ENCODE results near the gene EPS8L3.

Gene EPS8L3, protein sequence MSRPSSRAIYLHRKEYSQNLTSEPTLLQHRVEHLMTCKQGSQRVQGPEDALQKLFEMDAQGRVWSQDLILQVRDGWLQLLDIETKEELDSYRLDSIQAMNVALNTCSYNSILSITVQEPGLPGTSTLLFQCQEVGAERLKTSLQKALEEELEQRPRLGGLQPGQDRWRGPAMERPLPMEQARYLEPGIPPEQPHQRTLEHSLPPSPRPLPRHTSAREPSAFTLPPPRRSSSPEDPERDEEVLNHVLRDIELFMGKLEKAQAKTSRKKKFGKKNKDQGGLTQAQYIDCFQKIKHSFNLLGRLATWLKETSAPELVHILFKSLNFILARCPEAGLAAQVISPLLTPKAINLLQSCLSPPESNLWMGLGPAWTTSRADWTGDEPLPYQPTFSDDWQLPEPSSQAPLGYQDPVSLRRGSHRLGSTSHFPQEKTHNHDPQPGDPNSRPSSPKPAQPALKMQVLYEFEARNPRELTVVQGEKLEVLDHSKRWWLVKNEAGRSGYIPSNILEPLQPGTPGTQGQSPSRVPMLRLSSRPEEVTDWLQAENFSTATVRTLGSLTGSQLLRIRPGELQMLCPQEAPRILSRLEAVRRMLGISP

GRCh38 chr1:109763646-109764415 is at the start of gene EPS8L3:
Gene EPS8L3 (minus strand): TSS chr1:109763923. CDS start chr1:109761749, 2,174 bp downstream.
- H3K4me3 ChIP-seq (ENCODE audit: low read depth, low read length): no peak within 1 kb of the TSS
- no peaks in the 10 kb centered on the region for H3K36me3 ChIP-seq (ENCODE audit: control insufficient read depth, insufficient read depth, low read length)
- H3K27ac ChIP-seq (ENCODE audit: low read depth, low read length): no peak within 1 kb of the TSS
- H3K4me1 ChIP-seq (ENCODE audit: control insufficient read depth, insufficient read depth, low read length): peaks cover 9% of the 10 kb centered on the region; the same call in 1 of the 2 replicates
- H3K9ac ChIP-seq (ENCODE audit: low read length): no peak within 1 kb of the TSS
- peaks cover 2% of the 10 kb centered on the region; the same call in 1 of the 2 replicates for H3K27me3 ChIP-seq (ENCODE audit: control insufficient read depth, insufficient read depth, low read length)
- H3K9me3 ChIP-seq (ENCODE audit: control insufficient read depth, insufficient read depth, low read depth, low read length): no peaks in the 10 kb centered on the region

DNA sequence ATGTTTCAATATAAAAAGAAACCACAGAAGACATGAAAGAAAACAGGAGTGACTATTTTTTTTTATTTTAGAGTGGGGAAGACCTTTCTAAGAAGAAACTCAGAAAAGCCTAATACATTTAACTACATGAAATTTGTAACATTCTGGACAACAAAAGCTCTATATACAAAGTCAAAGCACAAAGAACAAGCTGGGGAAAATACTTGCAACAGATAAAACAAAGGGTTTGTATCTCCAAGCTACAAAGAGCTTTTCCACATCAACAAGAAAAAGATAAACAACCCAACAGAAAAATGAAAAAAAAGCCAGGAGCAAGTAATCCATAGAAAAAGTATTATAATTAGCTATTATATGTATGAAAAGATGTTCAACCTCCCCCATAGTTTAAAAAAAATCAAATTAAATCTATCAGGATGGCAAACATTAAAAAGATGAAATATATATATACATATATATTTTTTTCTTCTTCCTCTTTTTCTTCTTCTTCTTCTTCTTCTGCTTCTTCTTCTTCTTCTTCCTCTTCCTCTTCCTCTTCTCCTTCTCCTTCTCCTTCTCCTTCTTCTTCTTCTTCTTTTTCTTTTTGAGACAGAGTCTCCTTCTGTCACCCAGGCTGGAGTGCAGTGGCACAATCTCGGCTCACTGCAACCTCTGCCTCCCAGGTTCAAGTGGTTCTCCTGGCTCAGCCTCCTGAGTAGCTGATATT is 49.1 kb upstream of the EPS8L3 start:
- H3K4me3 ChIP-seq (ENCODE audit: low read depth, low read length): no peak overlapping the region
- H3K27ac ChIP-seq (ENCODE audit: low read depth, low read length): no peak overlapping the region
- H3K36me3 ChIP-seq (ENCODE audit: control insufficient read depth, insufficient read depth, low read length): no peaks in the 10 kb centered on the region
- peaks cover 16% of the 10 kb centered on the region for H3K9me3 ChIP-seq (ENCODE audit: control insufficient read depth, insufficient read depth, low read depth, low read length)
- H3K4me1 ChIP-seq (ENCODE audit: control insufficient read depth, insufficient read depth, low read length): no peaks in the 10 kb centered on the region
- H3K9ac ChIP-seq (ENCODE audit: low read length): no peak overlapping the region
- no peaks in the 10 kb centered on the region for H3K27me3 ChIP-seq (ENCODE audit: control insufficient read depth, insufficient read depth, low read length)

DNA sequence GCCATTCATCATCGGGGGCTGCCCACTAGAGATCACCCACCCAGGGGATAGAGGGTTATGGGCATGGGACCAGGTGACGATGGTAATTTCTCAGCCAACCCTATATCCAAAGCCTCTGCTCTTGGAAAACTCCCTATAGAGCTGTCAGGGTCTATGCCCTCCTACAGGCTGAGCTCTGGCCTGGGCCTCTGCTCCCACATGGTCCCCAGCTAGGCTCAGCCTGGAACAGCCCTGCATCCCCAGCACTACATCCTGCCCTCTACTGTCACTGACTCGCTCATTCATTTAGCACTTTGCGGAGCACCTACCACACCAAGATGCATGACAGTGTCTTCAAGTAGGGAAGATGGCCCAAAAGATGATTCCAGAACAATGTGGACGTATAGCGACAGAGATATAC is 45.0 kb upstream of the EPS8L3 start:
- Histone ChIP-seq H3K36me3 (ENCODE audit: control insufficient read depth, insufficient read depth, low read length) (no peaks in the 10 kb centered on the region), H3K4me1 (ENCODE audit: control insufficient read depth, insufficient read depth, low read length) (no peaks in the 10 kb centered on the region), H3K9me3 (ENCODE audit: control insufficient read depth, insufficient read depth, low read depth, low read length) (no peaks in the 10 kb centered on the region), H3K27ac (ENCODE audit: low read depth, low read length) (no peak overlapping the region), H3K4me3 (ENCODE audit: low read depth, low read length) (no peak overlapping the region), H3K9ac (ENCODE audit: low read length) (no peak overlapping the region), H3K27me3 (ENCODE audit: control insufficient read depth, insufficient read depth, low read length) (no peaks in the 10 kb centered on the region)

GRCh38 chr1:109807822-109808680 is 44.3 kb upstream of the EPS8L3 start:
- no peaks in the 10 kb centered on the region for H3K36me3 ChIP-seq (ENCODE audit: control insufficient read depth, insufficient read depth, low read length)
- H3K9ac ChIP-seq (ENCODE audit: low read length): no peak overlapping the region
- no peak overlapping the region for H3K27ac ChIP-seq (ENCODE audit: low read depth, low read length)
- no peaks in the 10 kb centered on the region for H3K27me3 ChIP-seq (ENCODE audit: control insufficient read depth, insufficient read depth, low read length)
- no peak overlapping the region for H3K4me3 ChIP-seq (ENCODE audit: low read depth, low read length)
- H3K9me3 ChIP-seq (ENCODE audit: control insufficient read depth, insufficient read depth, low read depth, low read length): no peaks in the 10 kb centered on the region
- no peaks in the 10 kb centered on the region for H3K4me1 ChIP-seq (ENCODE audit: control insufficient read depth, insufficient read depth, low read length)

DNA sequence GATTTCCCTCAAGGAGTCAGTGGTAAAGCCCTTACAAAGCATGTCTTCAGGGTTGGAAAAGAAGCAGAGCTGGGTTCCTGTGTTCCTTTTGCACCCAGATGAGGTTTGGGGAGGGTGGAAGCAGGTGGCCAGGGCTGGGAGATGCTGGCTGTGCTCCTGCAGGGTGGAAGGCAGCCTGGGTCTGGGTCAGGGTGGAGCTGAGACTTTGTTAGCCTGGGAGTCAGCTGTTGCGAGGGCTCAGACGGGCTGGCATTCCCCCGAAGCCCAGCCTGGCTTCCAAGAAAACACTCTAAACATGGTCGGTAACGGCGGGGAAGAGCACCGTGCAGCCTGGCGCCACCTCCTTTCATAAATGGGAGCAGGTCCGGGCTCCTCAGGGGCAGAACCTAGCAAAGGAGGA is 43.7 kb upstream of the EPS8L3 start:
- Histone ChIP-seq H3K4me3 (ENCODE audit: low read depth, low read length) (no peak overlapping the region), H3K27me3 (ENCODE audit: control insufficient read depth, insufficient read depth, low read length) (no peaks in the 10 kb centered on the region), H3K27ac (ENCODE audit: low read depth, low read length) (no peak overlapping the region), H3K9me3 (ENCODE audit: control insufficient read depth, insufficient read depth, low read depth, low read length) (no peaks in the 10 kb centered on the region), H3K4me1 (ENCODE audit: control insufficient read depth, insufficient read depth, low read length) (no peaks in the 10 kb centered on the region), H3K9ac (ENCODE audit: low read length) (no peak overlapping the region), H3K36me3 (ENCODE audit: control insufficient read depth, insufficient read depth, low read length) (no peaks in the 10 kb centered on the region)

- Histone ChIP-seq H3K4me3 (ENCODE audit: low read depth, low read length) (no peak overlapping the region), H3K9me3 (ENCODE audit: control insufficient read depth, insufficient read depth, low read depth, low read length) (no peaks in the 10 kb centered on the region), H3K27me3 (ENCODE audit: control insufficient read depth, insufficient read depth, low read length) (no peaks in the 10 kb centered on the region), H3K4me1 (ENCODE audit: control insufficient read depth, insufficient read depth, low read length) (no peaks in the 10 kb centered on the region), H3K9ac (ENCODE audit: low read length) (no peak overlapping the region), H3K36me3 (ENCODE audit: control insufficient read depth, insufficient read depth, low read length) (no peaks in the 10 kb centered on the region), H3K27ac (ENCODE audit: low read depth, low read length) (no peak overlapping the region)
Observed at GRCh38 chr1:109806733-109807400, 43.1 kb upstream of the EPS8L3 start.

DNA sequence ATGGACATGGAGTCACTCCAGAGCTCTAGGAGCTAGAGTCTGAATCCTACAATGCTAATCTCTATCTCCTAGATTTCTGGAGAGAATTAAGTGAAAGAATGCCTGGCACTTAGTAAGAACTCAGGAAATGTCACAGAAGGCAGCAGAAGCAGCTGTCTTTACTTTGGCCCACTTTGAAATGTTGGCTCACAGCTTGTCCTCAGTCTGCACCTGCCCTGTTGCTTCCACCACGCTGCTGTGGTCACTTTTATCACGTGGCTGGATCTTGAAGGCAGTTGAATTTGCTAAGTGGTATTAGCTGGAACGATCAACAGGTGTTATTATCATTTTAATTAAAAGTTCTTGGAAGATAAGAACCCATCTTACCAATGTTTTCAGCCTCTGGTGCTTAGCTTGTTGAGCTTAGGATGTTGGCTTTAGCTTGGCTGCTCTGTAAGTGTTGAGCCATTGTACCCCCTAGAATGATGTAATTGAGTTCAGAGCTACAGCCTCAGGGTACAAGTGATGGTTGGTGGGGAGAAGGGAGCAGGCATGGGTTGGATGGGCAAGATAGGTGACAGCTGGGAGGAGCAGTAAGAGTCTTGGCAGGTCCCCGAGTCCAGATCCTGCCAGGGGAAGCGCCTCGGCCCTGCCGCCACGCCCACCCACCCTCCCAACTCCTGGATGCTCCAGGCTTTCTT is 41.9 kb upstream of the EPS8L3 start:
- Histone ChIP-seq H3K27ac (ENCODE audit: low read depth, low read length) (no peak overlapping the region), H3K36me3 (ENCODE audit: control insufficient read depth, insufficient read depth, low read length) (no peaks in the 10 kb centered on the region), H3K9ac (ENCODE audit: low read length) (no peak overlapping the region)

DNA sequence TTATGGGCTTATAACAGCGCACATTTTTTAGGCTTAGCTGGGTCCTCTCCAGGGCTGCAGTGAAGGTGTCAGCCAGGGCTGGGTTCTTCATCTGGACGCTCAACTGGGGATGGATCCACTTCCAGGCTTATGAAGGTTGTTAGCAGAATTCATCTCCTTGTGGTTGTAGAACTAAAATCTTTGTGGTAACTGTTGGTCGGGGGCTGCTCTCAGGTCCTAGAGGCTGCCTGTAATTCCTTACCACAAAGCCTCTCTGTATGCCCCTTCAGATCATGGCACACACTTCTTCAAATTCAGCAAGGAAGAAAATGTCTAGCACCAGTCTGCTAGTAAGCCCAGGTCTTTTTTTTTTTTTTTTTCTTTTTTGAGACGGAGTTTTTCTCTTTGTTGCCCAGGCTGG is 40.9 kb upstream of the EPS8L3 start:
- H3K36me3 ChIP-seq (ENCODE audit: control insufficient read depth, insufficient read depth, low read length): no peaks in the 10 kb centered on the region
- no peaks in the 10 kb centered on the region for H3K27me3 ChIP-seq (ENCODE audit: control insufficient read depth, insufficient read depth, low read length)
- H3K9me3 ChIP-seq (ENCODE audit: control insufficient read depth, insufficient read depth, low read depth, low read length): no peaks in the 10 kb centered on the region
- H3K9ac ChIP-seq (ENCODE audit: low read length): no peak overlapping the region
- H3K4me1 ChIP-seq (ENCODE audit: control insufficient read depth, insufficient read depth, low read length): no peaks in the 10 kb centered on the region
- no peak overlapping the region for H3K4me3 ChIP-seq (ENCODE audit: low read depth, low read length)
- no peak overlapping the region for H3K27ac ChIP-seq (ENCODE audit: low read depth, low read length)

More for the DNA sequence above, 41.9 kb upstream of the EPS8L3 start:
- Histone ChIP-seq H3K27me3 (ENCODE audit: control insufficient read depth, insufficient read depth, low read length) (no peaks in the 10 kb centered on the region), H3K4me1 (ENCODE audit: control insufficient read depth, insufficient read depth, low read length) (no peaks in the 10 kb centered on the region), H3K9me3 (ENCODE audit: control insufficient read depth, insufficient read depth, low read depth, low read length) (no peaks in the 10 kb centered on the region), H3K4me3 (ENCODE audit: low read depth, low read length) (no peak overlapping the region)

- H3K27me3 ChIP-seq (ENCODE audit: control insufficient read depth, insufficient read depth, low read length): no peaks in the 10 kb centered on the region
- H3K9ac ChIP-seq (ENCODE audit: low read length): no peak overlapping the region
- no peak overlapping the region for H3K4me3 ChIP-seq (ENCODE audit: low read depth, low read length)
- no peaks in the 10 kb centered on the region for H3K4me1 ChIP-seq (ENCODE audit: control insufficient read depth, insufficient read depth, low read length)
- H3K36me3 ChIP-seq (ENCODE audit: control insufficient read depth, insufficient read depth, low read length): no peaks in the 10 kb centered on the region
- H3K9me3 ChIP-seq (ENCODE audit: control insufficient read depth, insufficient read depth, low read depth, low read length): no peaks in the 10 kb centered on the region
- no peak overlapping the region for H3K27ac ChIP-seq (ENCODE audit: low read depth, low read length)
Observed at GRCh38 chr1:109803901-109804331, 40.2 kb upstream of the EPS8L3 start.

Measured in HUES6 (cell line).